GM23338 (cell line): Measurements from ENCODE around the gene RNF44. TPM values are rescaled to one million over a fixed set of nuclear protein-coding genes. Genes with fewer than 3 reads are reported as not detected.

ENCODE experiments used
- ATAC-seq: fragments of 200-7000 bp; cut with Tn5 transposase; 3 replicates; pipeline ENCODE4 v1.9.1; 2020
- DNase-seq: peaks from one replicate; pipeline ENCODE4 v3.0.0-alpha.2; 2015; ENCODE audit warnings: low spot score
- H2AFZ ChIP-seq: fragments of 200-600 bp; sonication (generic); 2 replicates; pipeline ENCODE4 v1.8.0; 2016; ENCODE audit warnings: antibody characterized with exemption, mild to moderate bottlenecking, moderate library complexity
- H3F3A ChIP-seq: fragments of 200-600 bp; sonication (generic); replicated peaks from 2 replicates; pipeline ENCODE4 v1.8.0; 2017; ENCODE audit warnings: antibody characterized with exemption, mixed run types, low read depth
- H3K27ac ChIP-seq: fragments of 200-600 bp; sonication (generic); 2 replicates; pipeline ENCODE4 v1.6.1; 2016; ENCODE audit warnings: low read depth
- H3K27me3 ChIP-seq: fragments of 200-600 bp; sonication (generic); 2 replicates; pipeline ENCODE4 v1.8.0; 2016; ENCODE audit warnings: mild to moderate bottlenecking, mixed run types, moderate library complexity; ENCODE audit not compliant: insufficient read depth
- H3K36me3 ChIP-seq: fragments of 200-600 bp; sonication (generic); 2 replicates; pipeline ENCODE4 v1.8.0; 2016; ENCODE audit warnings: mild to moderate bottlenecking; ENCODE audit not compliant: insufficient read depth
- H3K4me1 ChIP-seq: fragments of 200-600 bp; sonication (generic); 2 replicates; pipeline ENCODE4 v1.8.0; 2016; ENCODE audit warnings: mild to moderate bottlenecking, moderate library complexity; ENCODE audit not compliant: insufficient read depth
- H3K4me2 ChIP-seq: fragments of 200-600 bp; sonication (generic); 2 replicates; pipeline ENCODE4 v1.7.1; 2017; ENCODE audit warnings: mixed run types
- H3K4me3 ChIP-seq: fragments of 200-600 bp; sonication (generic); 2 replicates; pipeline ENCODE4 v1.6.1; 2016; ENCODE audit warnings: mixed run types
- H3K79me2 ChIP-seq: fragments of 200-600 bp; sonication (generic); replicated peaks from 2 replicates; pipeline ENCODE4 v1.8.0; 2017; ENCODE audit warnings: mild to moderate bottlenecking; ENCODE audit not compliant: insufficient read depth
- H3K9me2 ChIP-seq: fragments of 200-600 bp; sonication (generic); 2 replicates; pipeline ENCODE4 v1.8.0; 2017; ENCODE audit not compliant: insufficient read depth
- H4K20me1 ChIP-seq: fragments of 200-600 bp; sonication (generic); replicated peaks from 2 replicates; pipeline ENCODE4 v1.8.0; 2017; ENCODE audit warnings: mild to moderate bottlenecking; ENCODE audit not compliant: insufficient read depth
- H3K27ac Mint-ChIP-seq: 2 replicates; pipeline ENCODE4 v1.8.0; 2020; ENCODE audit warnings: inconsistent platforms, mild to moderate bottlenecking, moderate library complexity, mixed read lengths
- H3K27me3 Mint-ChIP-seq: 3 replicates; pipeline ENCODE4 v1.8.0; 2022; ENCODE audit warnings: low read depth, mild to moderate bottlenecking, moderate library complexity, mixed read lengths, inconsistent platforms; ENCODE audit not compliant: insufficient read depth, poor library complexity
- H3K36me3 Mint-ChIP-seq: 3 replicates; pipeline ENCODE4 v1.8.0; 2021; ENCODE audit warnings: low read depth, mild to moderate bottlenecking, inconsistent platforms, moderate library complexity, mixed read lengths
- H3K4me1 Mint-ChIP-seq: 3 replicates; pipeline ENCODE4 v1.8.0; 2020; ENCODE audit warnings: mild to moderate bottlenecking, inconsistent platforms, mixed read lengths
- H3K4me3 Mint-ChIP-seq: 3 replicates; pipeline ENCODE4 v1.8.0; 2021; ENCODE audit warnings: moderate library complexity, mild to moderate bottlenecking, inconsistent platforms, mixed read lengths
- H3K9me3 Mint-ChIP-seq: 3 replicates; pipeline ENCODE4 v1.8.0; 2020; ENCODE audit warnings: moderate library complexity, mild to moderate bottlenecking, inconsistent platforms, mixed read lengths
- CREB1 ChIP-seq: fragments of 250-450 bp; sonication (Bioruptor Pico); IDR thresholded peaks from 2 replicates; pipeline ENCODE4 v1.5.0; 2020; ENCODE audit warnings: low read depth, mild to moderate bottlenecking, moderate library complexity
- EZH2 ChIP-seq: fragments of 200-600 bp; sonication (generic); IDR thresholded peaks from one replicate; pipeline ENCODE4 v1.8.0; 2017; ENCODE audit warnings: antibody characterized with exemption, mild to moderate bottlenecking, low read depth; ENCODE audit not compliant: unreplicated experiment
- EZH2phosphoT487 ChIP-seq: fragments of 200-600 bp; sonication (generic); IDR thresholded peaks from one replicate; pipeline ENCODE4 v1.8.1; 2018; ENCODE audit warnings: antibody characterized with exemption; ENCODE audit not compliant: unreplicated experiment
- JUNB ChIP-seq: IDR thresholded peaks from one replicate; pipeline ENCODE4 v1.6.1; 2016; ENCODE audit warnings: antibody characterized with exemption; ENCODE audit not compliant: unreplicated experiment
- POLR2AphosphoS5 ChIP-seq: IDR thresholded peaks from 2 replicates; pipeline ENCODE4 v1.6.1; 2016; ENCODE audit warnings: antibody characterized with exemption, low read depth
- STAT1 ChIP-seq: IDR thresholded peaks from one replicate; pipeline ENCODE4 v1.6.1; 2016; ENCODE audit warnings: antibody characterized with exemption; ENCODE audit not compliant: unreplicated experiment
- ZNF331 ChIP-seq: fragments of 250-450 bp; sonication (Bioruptor Pico); IDR thresholded peaks from 2 replicates; pipeline ENCODE4 v1.5.0; 2020; ENCODE audit warnings: low read depth, mild to moderate bottlenecking, moderate library complexity
- polyA plus RNA-seq: library from polyadenylated mRNA; unstranded; fragments of >200 nt; fragmentation: Nextera tagmentation; extraction: Ambion mirVana; gene quantifications from 2 replicates; pipeline ENCODE4 v1.2.1, GENCODE V29; 2016
- total RNA-seq: library from RNA; depleted of rRNA; stranded (reverse); fragments of >200 nt; shearing (Covaris generic); gene quantifications from 2 replicates; pipeline ENCODE4 v1.2.3, GENCODE V29; 2014
- TF ChIP-seq, protein P1 (sequence below): fragments of 250-450 bp; sonication (Bioruptor Pico); IDR thresholded peaks from 2 replicates; pipeline ENCODE4 v1.5.0; 2020; ENCODE audit warnings: mild to moderate bottlenecking, moderate library complexity
- TF ChIP-seq, protein P2 (sequence below), 2 experiments: fragments of 200-600 bp in 1 of 2; sonication (generic) in 1 of 2; conservative IDR thresholded peaks; 2 replicates each; pipeline versions ENCODE4 v1.5.1 to v1.6.1; 2016 to 2017; ENCODE audit warnings: antibody characterized with exemption in 2 of 2, low read depth in 2 of 2, mild to moderate bottlenecking in 2 of 2, moderate library complexity in 1 of 2
- TF ChIP-seq, protein P3 (sequence below): IDR thresholded peaks from 2 replicates; pipeline ENCODE4 v1.6.1; 2016; ENCODE audit warnings: antibody characterized with exemption
- TF ChIP-seq, protein P4 (sequence below): IDR thresholded peaks from one replicate; pipeline ENCODE4 v1.6.1; 2018; ENCODE audit warnings: antibody characterized with exemption; ENCODE audit not compliant: unreplicated experiment

The RNF44 gene
- total and polyA plus RNA-seq, 2 experiments from 2014 or later: 56.7 to 104 TPM

DNA sequence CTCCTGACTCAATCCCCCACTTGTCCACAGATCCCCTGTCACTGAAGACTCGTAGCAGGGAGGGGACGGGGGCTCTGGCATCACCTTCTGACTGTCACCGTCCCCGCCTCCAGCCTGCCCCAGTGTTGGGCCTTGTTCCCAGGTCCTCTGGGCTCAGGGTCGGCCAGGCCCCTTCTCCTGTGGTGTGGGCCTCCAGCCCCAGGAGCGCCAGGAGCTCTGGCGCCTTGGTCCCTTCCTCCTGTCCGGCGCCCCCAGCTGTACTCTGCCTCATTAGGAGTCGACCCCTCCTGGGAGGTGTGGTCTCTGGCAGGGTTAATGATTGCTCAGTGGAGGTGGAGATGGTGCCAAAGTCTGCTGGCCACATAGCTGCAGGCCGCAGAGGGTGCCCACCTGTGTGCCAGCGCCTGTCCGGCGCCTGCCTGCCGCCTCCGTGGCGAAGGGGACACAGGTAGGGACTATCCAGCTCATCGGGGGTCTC, 11.8 kb upstream of the RNF44 start, which contains the start of gene CDHR2 (continued):
- TF ChIP-seq, protein P1, sequence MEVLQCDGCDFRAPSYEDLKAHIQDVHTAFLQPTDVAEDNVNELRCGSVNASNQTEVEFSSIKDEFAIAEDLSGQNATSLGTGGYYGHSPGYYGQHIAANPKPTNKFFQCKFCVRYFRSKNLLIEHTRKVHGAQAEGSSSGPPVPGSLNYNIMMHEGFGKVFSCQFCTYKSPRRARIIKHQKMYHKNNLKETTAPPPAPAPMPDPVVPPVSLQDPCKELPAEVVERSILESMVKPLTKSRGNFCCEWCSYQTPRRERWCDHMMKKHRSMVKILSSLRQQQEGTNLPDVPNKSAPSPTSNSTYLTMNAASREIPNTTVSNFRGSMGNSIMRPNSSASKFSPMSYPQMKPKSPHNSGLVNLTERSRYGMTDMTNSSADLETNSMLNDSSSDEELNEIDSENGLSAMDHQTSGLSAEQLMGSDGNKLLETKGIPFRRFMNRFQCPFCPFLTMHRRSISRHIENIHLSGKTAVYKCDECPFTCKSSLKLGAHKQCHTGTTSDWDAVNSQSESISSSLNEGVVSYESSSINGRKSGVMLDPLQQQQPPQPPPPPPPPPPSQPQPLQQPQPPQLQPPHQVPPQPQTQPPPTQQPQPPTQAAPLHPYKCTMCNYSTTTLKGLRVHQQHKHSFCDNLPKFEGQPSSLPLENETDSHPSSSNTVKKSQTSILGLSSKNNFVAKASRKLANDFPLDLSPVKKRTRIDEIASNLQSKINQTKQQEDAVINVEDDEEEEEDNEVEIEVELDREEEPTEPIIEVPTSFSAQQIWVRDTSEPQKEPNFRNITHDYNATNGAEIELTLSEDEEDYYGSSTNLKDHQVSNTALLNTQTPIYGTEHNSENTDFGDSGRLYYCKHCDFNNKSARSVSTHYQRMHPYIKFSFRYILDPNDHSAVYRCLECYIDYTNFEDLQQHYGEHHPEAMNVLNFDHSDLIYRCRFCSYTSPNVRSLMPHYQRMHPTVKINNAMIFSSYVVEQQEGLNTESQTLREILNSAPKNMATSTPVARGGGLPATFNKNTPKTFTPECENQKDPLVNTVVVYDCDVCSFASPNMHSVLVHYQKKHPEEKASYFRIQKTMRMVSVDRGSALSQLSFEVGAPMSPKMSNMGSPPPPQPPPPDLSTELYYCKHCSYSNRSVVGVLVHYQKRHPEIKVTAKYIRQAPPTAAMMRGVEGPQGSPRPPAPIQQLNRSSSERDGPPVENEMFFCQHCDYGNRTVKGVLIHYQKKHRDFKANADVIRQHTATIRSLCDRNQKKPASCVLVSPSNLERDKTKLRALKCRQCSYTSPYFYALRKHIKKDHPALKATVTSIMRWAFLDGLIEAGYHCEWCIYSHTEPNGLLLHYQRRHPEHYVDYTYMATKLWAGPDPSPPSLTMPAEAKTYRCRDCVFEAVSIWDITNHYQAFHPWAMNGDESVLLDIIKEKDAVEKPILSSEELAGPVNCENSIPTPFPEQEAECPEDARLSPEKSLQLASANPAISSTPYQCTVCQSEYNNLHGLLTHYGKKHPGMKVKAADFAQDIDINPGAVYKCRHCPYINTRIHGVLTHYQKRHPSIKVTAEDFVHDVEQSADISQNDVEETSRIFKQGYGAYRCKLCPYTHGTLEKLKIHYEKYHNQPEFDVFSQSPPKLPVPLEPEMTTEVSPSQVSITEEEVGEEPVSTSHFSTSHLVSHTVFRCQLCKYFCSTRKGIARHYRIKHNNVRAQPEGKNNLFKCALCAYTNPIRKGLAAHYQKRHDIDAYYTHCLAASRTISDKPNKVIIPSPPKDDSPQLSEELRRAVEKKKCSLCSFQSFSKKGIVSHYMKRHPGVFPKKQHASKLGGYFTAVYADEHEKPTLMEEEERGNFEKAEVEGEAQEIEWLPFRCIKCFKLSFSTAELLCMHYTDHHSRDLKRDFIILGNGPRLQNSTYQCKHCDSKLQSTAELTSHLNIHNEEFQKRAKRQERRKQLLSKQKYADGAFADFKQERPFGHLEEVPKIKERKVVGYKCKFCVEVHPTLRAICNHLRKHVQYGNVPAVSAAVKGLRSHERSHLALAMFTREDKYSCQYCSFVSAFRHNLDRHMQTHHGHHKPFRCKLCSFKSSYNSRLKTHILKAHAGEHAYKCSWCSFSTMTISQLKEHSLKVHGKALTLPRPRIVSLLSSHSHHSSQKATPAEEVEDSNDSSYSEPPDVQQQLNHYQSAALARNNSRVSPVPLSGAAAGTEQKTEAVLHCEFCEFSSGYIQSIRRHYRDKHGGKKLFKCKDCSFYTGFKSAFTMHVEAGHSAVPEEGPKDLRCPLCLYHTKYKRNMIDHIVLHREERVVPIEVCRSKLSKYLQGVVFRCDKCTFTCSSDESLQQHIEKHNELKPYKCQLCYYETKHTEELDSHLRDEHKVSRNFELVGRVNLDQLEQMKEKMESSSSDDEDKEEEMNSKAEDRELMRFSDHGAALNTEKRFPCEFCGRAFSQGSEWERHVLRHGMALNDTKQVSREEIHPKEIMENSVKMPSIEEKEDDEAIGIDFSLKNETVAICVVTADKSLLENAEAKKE (CRISPR knock-in tag): no peak
- TF ChIP-seq ZNF331 (CRISPR knock-in tag) (no peak), EZH2 (no peak)

DNA sequence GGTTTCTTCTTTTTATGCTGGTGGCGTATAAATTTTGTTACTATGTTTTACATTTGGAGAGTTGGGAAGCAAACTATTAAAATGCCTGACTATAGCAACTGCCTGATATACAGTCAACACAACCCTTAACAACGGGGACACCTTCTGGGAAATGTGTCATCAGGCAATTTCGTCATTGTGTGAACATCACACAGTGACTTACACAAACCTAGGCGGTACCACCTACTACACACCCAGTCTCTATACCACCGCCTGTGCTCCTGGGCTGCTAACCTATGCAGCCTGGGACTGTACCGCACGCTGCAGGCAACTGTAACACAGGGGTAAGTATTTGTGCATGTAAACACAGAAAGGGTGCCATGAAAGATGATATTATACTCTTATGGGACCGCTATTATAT, 10.6 kb upstream of the RNF44 start:
- ATAC-seq (no peak), DNase-seq (no peak)
- H3K27ac Mint-ChIP-seq: no peak overlapping the region
- no peak overlapping the region for H3K4me3 ChIP-seq
- H3K36me3 ChIP-seq: no peaks in the 10 kb centered on the region
- no peaks in the 10 kb centered on the region for H3K9me3 Mint-ChIP-seq
- H3K79me2 ChIP-seq: peaks cover 5% of the 10 kb centered on the region; the same call in 1 of the 2 replicates
- no peak overlapping the region for H3K27ac ChIP-seq
- H3K4me3 Mint-ChIP-seq: no peak overlapping the region
- peaks cover 3% of the 10 kb centered on the region; the same call in 1 of the 2 replicates for H3F3A ChIP-seq
- peaks cover 11% of the 10 kb centered on the region for H3K4me1 ChIP-seq
- H3K27me3 Mint-ChIP-seq: peaks cover 15% of the 10 kb centered on the region
- no peaks in the 10 kb centered on the region for H3K27me3 ChIP-seq
- H3K36me3 Mint-ChIP-seq: no peaks in the 10 kb centered on the region
- H2AFZ ChIP-seq: no peak overlapping the region
- no peaks in the 10 kb centered on the region for H3K9me2 ChIP-seq
- no peaks in the 10 kb centered on the region for H4K20me1 ChIP-seq
- H3K4me2 ChIP-seq: no peak overlapping the region
- H3K4me1 Mint-ChIP-seq: peaks cover 13% of the 10 kb centered on the region
- no peak for TF ChIP-seq EZH2
- TF ChIP-seq, protein P2, sequence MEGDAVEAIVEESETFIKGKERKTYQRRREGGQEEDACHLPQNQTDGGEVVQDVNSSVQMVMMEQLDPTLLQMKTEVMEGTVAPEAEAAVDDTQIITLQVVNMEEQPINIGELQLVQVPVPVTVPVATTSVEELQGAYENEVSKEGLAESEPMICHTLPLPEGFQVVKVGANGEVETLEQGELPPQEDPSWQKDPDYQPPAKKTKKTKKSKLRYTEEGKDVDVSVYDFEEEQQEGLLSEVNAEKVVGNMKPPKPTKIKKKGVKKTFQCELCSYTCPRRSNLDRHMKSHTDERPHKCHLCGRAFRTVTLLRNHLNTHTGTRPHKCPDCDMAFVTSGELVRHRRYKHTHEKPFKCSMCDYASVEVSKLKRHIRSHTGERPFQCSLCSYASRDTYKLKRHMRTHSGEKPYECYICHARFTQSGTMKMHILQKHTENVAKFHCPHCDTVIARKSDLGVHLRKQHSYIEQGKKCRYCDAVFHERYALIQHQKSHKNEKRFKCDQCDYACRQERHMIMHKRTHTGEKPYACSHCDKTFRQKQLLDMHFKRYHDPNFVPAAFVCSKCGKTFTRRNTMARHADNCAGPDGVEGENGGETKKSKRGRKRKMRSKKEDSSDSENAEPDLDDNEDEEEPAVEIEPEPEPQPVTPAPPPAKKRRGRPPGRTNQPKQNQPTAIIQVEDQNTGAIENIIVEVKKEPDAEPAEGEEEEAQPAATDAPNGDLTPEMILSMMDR (conservative IDR thresholded peaks at IDR 0.05; ENCODE audit: low read depth in 2 of 2): no peak
- TF ChIP-seq POLR2AphosphoS5: no peak
- TF ChIP-seq STAT1: no peak
- no peak for TF ChIP-seq CREB1 (CRISPR knock-in tag)
- TF ChIP-seq EZH2phosphoT487: no peak
- TF ChIP-seq, protein P3, sequence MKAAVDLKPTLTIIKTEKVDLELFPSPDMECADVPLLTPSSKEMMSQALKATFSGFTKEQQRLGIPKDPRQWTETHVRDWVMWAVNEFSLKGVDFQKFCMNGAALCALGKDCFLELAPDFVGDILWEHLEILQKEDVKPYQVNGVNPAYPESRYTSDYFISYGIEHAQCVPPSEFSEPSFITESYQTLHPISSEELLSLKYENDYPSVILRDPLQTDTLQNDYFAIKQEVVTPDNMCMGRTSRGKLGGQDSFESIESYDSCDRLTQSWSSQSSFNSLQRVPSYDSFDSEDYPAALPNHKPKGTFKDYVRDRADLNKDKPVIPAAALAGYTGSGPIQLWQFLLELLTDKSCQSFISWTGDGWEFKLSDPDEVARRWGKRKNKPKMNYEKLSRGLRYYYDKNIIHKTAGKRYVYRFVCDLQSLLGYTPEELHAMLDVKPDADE: no peak
- TF ChIP-seq, protein P4, sequence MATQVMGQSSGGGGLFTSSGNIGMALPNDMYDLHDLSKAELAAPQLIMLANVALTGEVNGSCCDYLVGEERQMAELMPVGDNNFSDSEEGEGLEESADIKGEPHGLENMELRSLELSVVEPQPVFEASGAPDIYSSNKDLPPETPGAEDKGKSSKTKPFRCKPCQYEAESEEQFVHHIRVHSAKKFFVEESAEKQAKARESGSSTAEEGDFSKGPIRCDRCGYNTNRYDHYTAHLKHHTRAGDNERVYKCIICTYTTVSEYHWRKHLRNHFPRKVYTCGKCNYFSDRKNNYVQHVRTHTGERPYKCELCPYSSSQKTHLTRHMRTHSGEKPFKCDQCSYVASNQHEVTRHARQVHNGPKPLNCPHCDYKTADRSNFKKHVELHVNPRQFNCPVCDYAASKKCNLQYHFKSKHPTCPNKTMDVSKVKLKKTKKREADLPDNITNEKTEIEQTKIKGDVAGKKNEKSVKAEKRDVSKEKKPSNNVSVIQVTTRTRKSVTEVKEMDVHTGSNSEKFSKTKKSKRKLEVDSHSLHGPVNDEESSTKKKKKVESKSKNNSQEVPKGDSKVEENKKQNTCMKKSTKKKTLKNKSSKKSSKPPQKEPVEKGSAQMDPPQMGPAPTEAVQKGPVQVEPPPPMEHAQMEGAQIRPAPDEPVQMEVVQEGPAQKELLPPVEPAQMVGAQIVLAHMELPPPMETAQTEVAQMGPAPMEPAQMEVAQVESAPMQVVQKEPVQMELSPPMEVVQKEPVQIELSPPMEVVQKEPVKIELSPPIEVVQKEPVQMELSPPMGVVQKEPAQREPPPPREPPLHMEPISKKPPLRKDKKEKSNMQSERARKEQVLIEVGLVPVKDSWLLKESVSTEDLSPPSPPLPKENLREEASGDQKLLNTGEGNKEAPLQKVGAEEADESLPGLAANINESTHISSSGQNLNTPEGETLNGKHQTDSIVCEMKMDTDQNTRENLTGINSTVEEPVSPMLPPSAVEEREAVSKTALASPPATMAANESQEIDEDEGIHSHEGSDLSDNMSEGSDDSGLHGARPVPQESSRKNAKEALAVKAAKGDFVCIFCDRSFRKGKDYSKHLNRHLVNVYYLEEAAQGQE: no peak
- TF ChIP-seq JUNB: no peak
